HEK293T (cell line): Measurements from ENCODE around the gene IBSP.

Experiments
- CTCF ChIA-PET: fragments of 350-600 bp; formaldehyde crosslinking; extraction: SDS; loops from one replicate; lab custom pipeline; 2021; ENCODE audit warnings: antibody characterized with exemption, inconsistent platforms; lab: Yijun Ruan, JAX
- POLR2A ChIA-PET: fragments of 350-600 bp; formaldehyde crosslinking; extraction: SDS; loops from one replicate; lab custom pipeline; 2020; ENCODE audit warnings: antibody characterized with exemption, inconsistent platforms; lab: Yijun Ruan, JAX
- DNase-seq: peaks from one replicate; pipeline ENCODE4 v3.0.0; 2012; ENCODE audit warnings: mixed read lengths; ENCODE audit errors: extremely low spot score
- ARNT ChIP-seq: fragments of 450-650 bp; IDR thresholded peaks from 2 replicates; pipeline ENCODE4 v1.6.1; 2017; ENCODE audit warnings: mild to moderate bottlenecking
- BHLHE40 ChIP-seq: fragments of 450-650 bp; IDR thresholded peaks from 2 replicates; pipeline ENCODE4 v1.6.1; 2016; ENCODE audit warnings: mild to moderate bottlenecking, moderate library complexity, borderline replicate concordance
- ELF4 ChIP-seq: fragments of 450-650 bp; IDR thresholded peaks from 2 replicates; pipeline ENCODE4 v1.6.1; 2017; ENCODE audit warnings: antibody characterized with exemption
- FOXA1 ChIP-seq: fragments of 450-650 bp; IDR thresholded peaks from 2 replicates; pipeline ENCODE4 v1.6.1; 2016; ENCODE audit warnings: mild to moderate bottlenecking
- FOXK2 ChIP-seq: fragments of 450-650 bp; IDR thresholded peaks from 2 replicates; pipeline ENCODE4 v1.6.1; 2016; ENCODE audit warnings: mild to moderate bottlenecking
- FOXM1 ChIP-seq: fragments of 450-650 bp; IDR thresholded peaks from 2 replicates; pipeline ENCODE4 v1.6.1; 2017; ENCODE audit warnings: mild to moderate bottlenecking, borderline replicate concordance
- HDGF ChIP-seq: fragments of 450-650 bp; IDR thresholded peaks from 2 replicates; pipeline ENCODE4 v1.6.1; 2017; ENCODE audit warnings: antibody characterized with exemption, borderline replicate concordance
- L3MBTL2 ChIP-seq: fragments of 450-650 bp; conservative IDR thresholded peaks from 2 replicates; pipeline ENCODE4 v1.6.1; 2016; ENCODE audit warnings: mild to moderate bottlenecking
- LEF1 ChIP-seq: fragments of 450-650 bp; IDR thresholded peaks from 2 replicates; pipeline ENCODE4 v1.6.1; 2017; ENCODE audit warnings: mild to moderate bottlenecking, borderline replicate concordance
- TARDBP ChIP-seq: fragments of 450-650 bp; IDR thresholded peaks from 2 replicates; pipeline ENCODE4 v1.6.1; 2016
- ZNF384 ChIP-seq: fragments of 450-650 bp; IDR thresholded peaks from 2 replicates; pipeline ENCODE4 v1.6.1; 2016
- TF ChIP-seq, protein P1 (sequence below): fragments of 450-650 bp; IDR thresholded peaks from 2 replicates; pipeline ENCODE4 v1.6.1; 2016

The IBSP gene

DNA sequence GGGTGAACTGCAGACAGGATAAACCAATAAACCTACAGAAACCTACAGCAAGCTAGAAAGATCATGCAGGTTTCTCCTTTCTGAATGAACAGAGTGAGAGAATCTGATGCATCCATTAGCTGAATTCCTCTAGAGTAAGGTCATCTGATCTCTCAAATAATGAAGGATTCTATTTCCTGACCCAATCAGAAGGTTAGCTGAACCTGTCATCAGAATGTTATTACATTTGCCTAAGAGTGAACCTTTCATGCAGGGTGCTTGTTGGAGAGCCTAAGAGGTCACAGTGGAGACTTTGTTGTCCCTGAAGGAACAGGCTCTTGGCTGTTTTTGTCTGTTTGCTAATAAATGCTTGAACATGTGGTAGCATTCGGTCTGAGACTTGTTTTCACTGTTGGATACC lies 57.5 kb downstream of the IBSP start:
- DNase-seq: no peak
- POLR2A ChIA-PET: interaction anchor here (1.2 kb wide), 1 partner anchor 667 kb away, joined by 4 read pairs; the partner anchor contains the start of gene PYURF
- CTCF ChIA-PET: interaction anchor here (0.8 to 1.4 kb wide), 3 partner anchors 8 to 173 kb away, joined by 3 to 5 read pairs (median 3); no protein-coding TSS in a partner anchor

DNA sequence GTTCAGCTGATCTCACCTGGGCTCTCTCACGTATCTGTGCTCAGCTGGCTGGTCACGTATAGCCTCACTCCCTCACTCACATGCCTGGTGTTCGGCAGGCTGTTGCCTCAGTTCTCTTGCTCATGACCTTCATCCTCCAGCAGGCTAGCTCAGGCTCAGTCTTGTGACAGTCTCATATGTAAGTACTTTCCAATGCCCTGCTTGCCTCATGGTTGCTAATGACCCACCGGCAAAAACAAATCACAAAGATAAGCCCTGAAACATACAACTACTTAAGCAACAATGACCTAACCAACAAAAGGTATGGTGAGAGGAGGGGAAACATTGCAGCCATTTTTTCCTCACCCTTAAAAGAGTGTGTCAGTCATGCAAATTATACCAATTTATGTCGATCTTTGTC lies 58.4 kb downstream of the IBSP start:
- TF ChIP-seq ARNT: no peak
- TF ChIP-seq TARDBP: no peak
- no peak for TF ChIP-seq L3MBTL2
- no peak for TF ChIP-seq HDGF
- TF ChIP-seq ELF4: no peak
- TF ChIP-seq FOXM1: no peak
- no peak for TF ChIP-seq LEF1
- TF ChIP-seq, protein P1, sequence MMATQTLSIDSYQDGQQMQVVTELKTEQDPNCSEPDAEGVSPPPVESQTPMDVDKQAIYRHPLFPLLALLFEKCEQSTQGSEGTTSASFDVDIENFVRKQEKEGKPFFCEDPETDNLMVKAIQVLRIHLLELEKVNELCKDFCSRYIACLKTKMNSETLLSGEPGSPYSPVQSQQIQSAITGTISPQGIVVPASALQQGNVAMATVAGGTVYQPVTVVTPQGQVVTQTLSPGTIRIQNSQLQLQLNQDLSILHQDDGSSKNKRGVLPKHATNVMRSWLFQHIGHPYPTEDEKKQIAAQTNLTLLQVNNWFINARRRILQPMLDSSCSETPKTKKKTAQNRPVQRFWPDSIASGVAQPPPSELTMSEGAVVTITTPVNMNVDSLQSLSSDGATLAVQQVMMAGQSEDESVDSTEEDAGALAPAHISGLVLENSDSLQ: no peak
- TF ChIP-seq FOXK2: no peak
- TF ChIP-seq FOXA1: no peak
- TF ChIP-seq BHLHE40: no peak
- DNase-seq: no peak
- ChIA-PET CTCF (interaction anchor here (1.4 kb wide), 1 partner anchor 9 kb away, joined by 5 read pairs; no protein-coding TSS in a partner anchor), POLR2A (no interaction called here)

More for the DNA sequence above, 57.5 kb downstream of the IBSP start:
- TF ChIP-seq LEF1 (no peak), ZNF384 (no peak), L3MBTL2 (no peak), HDGF (no peak), FOXK2 (no peak)
